Stimulated activated CD8-positive, alpha-beta memory T cell treated with anti-CD3 and anti-CD28 coated beads, Interleukin-4, amount 100 ng/mL, for 1 hour (primary cell): Measurements from ENCODE around the gene FIZ1.

ENCODE experiments used
- DNase-seq, 2 donors: peaks; one replicate each; pipeline ENCODE4 v3.0.0-alpha.2; 2020; ENCODE audit warnings: low read depth in 2 of 2, low spot score in 1 of 2

Gene FIZ1

DNA sequence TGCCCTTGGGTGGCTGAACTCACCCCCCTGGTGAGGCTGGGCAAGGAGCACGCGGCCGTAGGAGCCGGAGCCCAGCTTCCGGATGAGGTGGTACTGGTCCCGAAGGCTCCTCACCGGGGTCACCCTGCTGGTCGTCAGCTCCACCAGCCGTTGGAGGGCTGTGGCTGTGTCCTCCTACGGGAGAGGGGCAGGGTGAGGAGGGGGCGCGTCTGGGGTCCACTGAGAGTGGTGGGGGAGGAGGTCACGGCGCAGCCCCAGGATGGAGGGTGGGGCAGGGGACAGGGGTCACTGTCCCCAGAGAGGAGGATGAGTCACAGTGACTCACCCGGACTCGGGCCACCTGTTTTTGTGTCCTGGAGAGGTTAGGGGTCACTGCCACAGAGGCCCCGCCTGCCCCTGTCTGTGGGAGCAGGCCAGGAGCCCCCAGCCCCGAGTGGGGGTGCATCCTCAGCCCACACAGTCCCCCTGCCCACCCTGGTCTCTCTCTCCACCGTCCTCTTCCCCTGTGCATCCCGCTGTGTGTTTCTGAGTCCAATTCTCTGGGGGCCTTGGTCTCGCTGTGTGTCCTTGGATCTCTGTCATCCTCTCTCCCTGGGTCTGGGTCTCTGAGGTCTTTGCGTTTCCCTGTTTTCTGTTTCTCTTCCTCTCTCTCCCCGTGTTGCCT, 54.4 kb downstream of the FIZ1 start:
- no peak for DNase-seq

DNA sequence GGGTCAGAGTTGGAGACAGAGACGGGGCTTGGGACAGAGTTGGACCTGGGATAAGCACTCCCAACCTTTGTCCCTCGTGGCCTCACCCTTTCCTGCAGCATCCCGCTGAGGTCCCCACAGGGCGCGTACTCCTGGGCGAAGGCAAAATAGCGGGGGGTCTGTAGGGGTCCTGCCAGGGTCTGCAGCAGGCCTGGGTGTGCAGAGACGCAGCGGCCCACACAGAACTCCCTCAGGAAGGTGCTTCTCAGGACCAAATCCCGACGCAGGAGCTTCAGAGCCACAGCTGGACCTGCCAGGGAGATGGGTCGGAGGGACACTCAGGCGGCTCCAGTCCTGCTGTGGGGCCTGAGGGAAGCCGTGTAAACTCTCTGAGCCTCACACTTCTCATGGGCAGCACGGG, 55.3 kb downstream of the FIZ1 start:
- DNase-seq, result no peak

DNA sequence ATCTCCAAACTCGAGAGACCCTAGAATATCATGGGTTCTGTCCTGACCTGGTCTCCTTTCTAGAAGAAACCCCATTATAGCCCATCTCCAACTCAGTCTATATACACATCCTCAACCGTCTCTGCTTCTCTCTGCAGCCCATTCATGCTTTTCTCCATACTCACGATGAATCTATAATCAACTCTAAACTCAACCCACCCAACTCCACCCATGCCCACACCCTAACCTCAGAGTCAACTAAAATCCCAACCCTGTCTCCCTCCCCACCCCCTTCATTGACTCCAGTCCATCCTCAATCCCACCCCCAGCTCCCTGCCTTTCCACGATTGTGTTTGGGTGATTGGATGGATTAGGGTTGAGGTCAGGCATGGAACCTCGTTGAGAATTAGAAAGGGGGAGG, 55.8 kb downstream of the FIZ1 start:
- DNase-seq, result no peak

DNA sequence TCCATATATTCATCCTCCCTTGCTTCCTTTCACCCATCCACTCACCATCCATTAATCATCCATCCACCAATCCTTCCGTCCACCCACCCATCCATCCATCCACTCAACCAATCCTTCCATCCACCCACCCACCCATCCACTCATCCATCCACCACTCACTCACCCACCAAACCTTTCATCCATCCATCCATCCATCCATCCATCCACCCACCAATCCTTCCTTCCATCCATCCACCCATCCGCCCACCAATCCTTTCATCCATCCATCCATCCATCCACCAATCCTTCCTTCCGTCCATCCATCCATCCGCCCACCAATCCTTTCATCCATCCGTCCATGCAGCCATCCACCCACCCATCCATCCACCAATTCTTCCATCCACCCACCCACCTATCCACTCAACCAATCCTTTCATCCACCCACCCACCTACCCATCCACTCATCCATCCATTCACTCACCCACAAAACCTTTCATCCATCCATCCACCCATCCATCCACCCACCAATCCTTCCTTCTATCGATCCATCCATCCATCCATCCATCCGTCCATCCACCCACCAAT, 56.9 kb downstream of the FIZ1 start:
- no peak for DNase-seq
